Measurements from ENCODE around the gene C9orf43.
"Not testable (repeated sequence)": the region's sequence is repeated elsewhere in the genome, so short reads cannot be mapped to it uniquely, and the experiment has no call there.

C9orf43 gene

GRCh38 chr9:113431191-113431590 is 20.6 kb downstream of the C9orf43 start:
- no peak for TF ChIP-seq CTCF (IDR thresholded peaks at IDR 0.05)
- intact Hi-C loops (cut with DNase I; ENCODE audit: low total_unique reads), result no loop called here
- H3K9me3 ChIP-seq, result no peaks in the 10 kb centered on the region
- no peak overlapping the region for H3K4me3 ChIP-seq
- no peak for DNase-seq
- no peaks in the 10 kb centered on the region for H3K36me3 ChIP-seq
- H3K27ac ChIP-seq, result no peak overlapping the region
- H3K4me1 ChIP-seq, result no peaks in the 10 kb centered on the region
- no peaks in the 10 kb centered on the region for H3K27me3 ChIP-seq

- Histone ChIP-seq H3K27ac (no peak overlapping the region), H3K4me3 (no peak overlapping the region), H3K4me1 (no peaks in the 10 kb centered on the region), H3K9me3 (no peaks in the 10 kb centered on the region), H3K36me3 (no peaks in the 10 kb centered on the region), H3K27me3 (no peaks in the 10 kb centered on the region)
- TF ChIP-seq CTCF (IDR thresholded peaks at IDR 0.05), result no peak
- intact Hi-C loops (cut with DNase I; ENCODE audit: low total_unique reads), result no loop called here
- no peak for DNase-seq
Measured at GRCh38 chr9:113436728-113437515, 26.4 kb downstream of the C9orf43 start.

- H3K4me1 ChIP-seq; H3K27me3 ChIP-seq; H3K9me3 ChIP-seq; H3K27ac ChIP-seq; H3K4me3 ChIP-seq; DNase-seq; H3K36me3 ChIP-seq; intact Hi-C loops (cut with DNase I; ENCODE audit: low total_unique reads): not testable (repeated sequence)
Measured at GRCh38 chr9:113437716-113438115, 27.2 kb downstream of the C9orf43 start.

GRCh38 chr9:113444736-113445135 is 34.2 kb downstream of the C9orf43 start:
- Histone ChIP-seq H3K4me1 (peaks cover 0 to 20% (median 0%) of the 10 kb centered on the region in 4 donors), H3K36me3 (no peaks in the 10 kb centered on the region), H3K27ac (no peak overlapping the region), H3K4me3 (no peak overlapping the region), H3K27me3 (no peaks in the 10 kb centered on the region), H3K9me3 (no peaks in the 10 kb centered on the region)
- intact Hi-C loops (cut with DNase I; ENCODE audit: low total_unique reads), result loop anchor here (2.0 kb wide), 1 partner anchor 212 kb away; no protein-coding TSS in a partner anchor
- no peak for DNase-seq
- no peak for TF ChIP-seq CTCF (IDR thresholded peaks at IDR 0.05)

- H3K27me3 ChIP-seq, result no peaks in the 10 kb centered on the region
- no peaks in the 10 kb centered on the region for H3K36me3 ChIP-seq
- peaks cover 0 to 35% (median 0%) of the 10 kb centered on the region in 4 donors for H3K4me1 ChIP-seq
- peak overlapping the region; percentile 5 to 49 for H3K27ac ChIP-seq
- no peaks in the 10 kb centered on the region for H3K9me3 ChIP-seq
- intact Hi-C loops (cut with DNase I; ENCODE audit: low total_unique reads), result loop anchor here (2.0 kb wide), 1 partner anchor 144 kb away; no protein-coding TSS in a partner anchor
- no peak overlapping the region for H3K4me3 ChIP-seq
- TF ChIP-seq CTCF (IDR thresholded peaks at IDR 0.05), result peak; percentile 54 to 83
- DNase-seq, result no peak
Measured at GRCh38 chr9:113446323-113446740, 35.8 kb downstream of the C9orf43 start.

- TF ChIP-seq CTCF (IDR thresholded peaks at IDR 0.05), result no peak
Measured at GRCh38 chr9:113449376-113449775, 38.8 kb downstream of the C9orf43 start.

More at GRCh38 chr9:113449376-113449775, 38.8 kb downstream of the C9orf43 start:
- no peaks in the 10 kb centered on the region for H3K27me3 ChIP-seq
- peak overlapping the region; percentile 51 to 68 for H3K27ac ChIP-seq
- no peak overlapping the region for H3K4me3 ChIP-seq
- intact Hi-C loops (cut with DNase I; ENCODE audit: low total_unique reads), result no loop called here
- H3K4me1 ChIP-seq, result peaks cover 0 to 56% (median 7%) of the 10 kb centered on the region in 4 donors
- DNase-seq, result no peak
- no peaks in the 10 kb centered on the region for H3K36me3 ChIP-seq
- H3K9me3 ChIP-seq, result no peaks in the 10 kb centered on the region

All from tibial artery (tissue), 4 donors.